Measurements from ENCODE around the gene CYFIP2.

The CYFIP2 gene

GRCh38 chr5:157288405-157289163, 22.7 kb downstream of the CYFIP2 start:
- no peak for DNase-seq (ENCODE audit: low read depth)

- DNase-seq (ENCODE audit: low read depth), result no peak
Measured at GRCh38 chr5:157289164-157289819, 23.4 kb downstream of the CYFIP2 start.

- peak; percentile 51 for DNase-seq (ENCODE audit: low read depth)
Measured at GRCh38 chr5:157290156-157290980, 24.4 kb downstream of the CYFIP2 start.

- peak; percentile 46 for DNase-seq (ENCODE audit: low read depth)
Measured at GRCh38 chr5:157290981-157291711, 25.2 kb downstream of the CYFIP2 start.

GRCh38 chr5:157292599-157292998, 26.7 kb downstream of the CYFIP2 start:
- DNase-seq (ENCODE audit: low read depth), result no peak

- no peak for DNase-seq (ENCODE audit: low read depth)
Measured at GRCh38 chr5:157294407-157295091, 28.6 kb downstream of the CYFIP2 start.

- no peak for DNase-seq (ENCODE audit: low read depth)
Measured at GRCh38 chr5:157295247-157295646, 29.3 kb downstream of the CYFIP2 start.

- DNase-seq (ENCODE audit: low read depth), result no peak
Measured at GRCh38 chr5:157300564-157300963, 34.6 kb downstream of the CYFIP2 start.

- no peak for DNase-seq (ENCODE audit: low read depth)
Measured at GRCh38 chr5:157301066-157301465, 35.1 kb downstream of the CYFIP2 start.

- DNase-seq (ENCODE audit: low read depth), result no peak
Measured at GRCh38 chr5:157303023-157303422, 37.1 kb downstream of the CYFIP2 start.

GRCh38 chr5:157303667-157304327, 37.9 kb downstream of the CYFIP2 start:
- no peak for DNase-seq (ENCODE audit: low read depth)

- no peak for DNase-seq (ENCODE audit: low read depth)
Measured at GRCh38 chr5:157306081-157306480, 40.2 kb downstream of the CYFIP2 start.

- DNase-seq (ENCODE audit: low read depth), result no peak
Measured at GRCh38 chr5:157306692-157307471, 41.0 kb downstream of the CYFIP2 start.

GRCh38 chr5:157308836-157309465, 43.0 kb downstream of the CYFIP2 start:
- no peak for DNase-seq (ENCODE audit: low read depth)

- no peak for DNase-seq (ENCODE audit: low read depth)
Measured at GRCh38 chr5:157309796-157310195, 43.9 kb downstream of the CYFIP2 start.

- DNase-seq (ENCODE audit: low read depth), result no peak
Measured at GRCh38 chr5:157311595-157311994, 45.7 kb downstream of the CYFIP2 start.

GRCh38 chr5:157312492-157312891, 46.6 kb downstream of the CYFIP2 start:
- no peak for DNase-seq (ENCODE audit: low read depth)

GRCh38 chr5:157322581-157322980, 56.7 kb downstream of the CYFIP2 start:
- no peak for DNase-seq (ENCODE audit: low read depth)

- no peak for DNase-seq (ENCODE audit: low read depth)
Measured at GRCh38 chr5:157323107-157323706, 57.3 kb downstream of the CYFIP2 start.

All from HS-27A (cell line).